ENCODE results near the gene SCART1. TPM values are rescaled to one million over a fixed set of nuclear protein-coding genes. Genes with fewer than 3 reads are reported as not detected.

Gene SCART1
- total RNA-seq, 1 experiment from 2014 or later, result 0.50 TPM

- peaks cover 74% of the 10 kb centered on the region for H3K9me3 ChIP-seq (ENCODE audit: control insufficient read depth, low read depth, low read length)
- no peaks in the 10 kb centered on the region for H3K79me2 ChIP-seq (ENCODE audit: insufficient read depth, low read length)
- no peak overlapping the region for H3T11ph ChIP-seq (ENCODE audit: low read length)
- WGBS (ENCODE audit: extremely low coverage, insufficient read length, low lambda C conversion rate), result no CpG with 5 or more reads among the region's 34 CpGs
- no peaks in the 10 kb centered on the region for H3K23me2 ChIP-seq (ENCODE audit: insufficient read length, low read depth, low read length, poor library complexity, severe bottlenecking)
- TF ChIP-seq, protein P1, sequence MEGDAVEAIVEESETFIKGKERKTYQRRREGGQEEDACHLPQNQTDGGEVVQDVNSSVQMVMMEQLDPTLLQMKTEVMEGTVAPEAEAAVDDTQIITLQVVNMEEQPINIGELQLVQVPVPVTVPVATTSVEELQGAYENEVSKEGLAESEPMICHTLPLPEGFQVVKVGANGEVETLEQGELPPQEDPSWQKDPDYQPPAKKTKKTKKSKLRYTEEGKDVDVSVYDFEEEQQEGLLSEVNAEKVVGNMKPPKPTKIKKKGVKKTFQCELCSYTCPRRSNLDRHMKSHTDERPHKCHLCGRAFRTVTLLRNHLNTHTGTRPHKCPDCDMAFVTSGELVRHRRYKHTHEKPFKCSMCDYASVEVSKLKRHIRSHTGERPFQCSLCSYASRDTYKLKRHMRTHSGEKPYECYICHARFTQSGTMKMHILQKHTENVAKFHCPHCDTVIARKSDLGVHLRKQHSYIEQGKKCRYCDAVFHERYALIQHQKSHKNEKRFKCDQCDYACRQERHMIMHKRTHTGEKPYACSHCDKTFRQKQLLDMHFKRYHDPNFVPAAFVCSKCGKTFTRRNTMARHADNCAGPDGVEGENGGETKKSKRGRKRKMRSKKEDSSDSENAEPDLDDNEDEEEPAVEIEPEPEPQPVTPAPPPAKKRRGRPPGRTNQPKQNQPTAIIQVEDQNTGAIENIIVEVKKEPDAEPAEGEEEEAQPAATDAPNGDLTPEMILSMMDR (conservative IDR thresholded peaks at IDR 0.05), result no peak
- H4K5ac ChIP-seq (ENCODE audit: insufficient read length, low read depth, low read length), result no peak overlapping the region
- H2BK12ac ChIP-seq (ENCODE audit: insufficient read length, low read depth, low read length), result no peak overlapping the region
- no peak overlapping the region for H3K4me3 Mint-ChIP-seq
- H3K56ac ChIP-seq (ENCODE audit: insufficient read length, low read depth, low read length), result no peak overlapping the region
- H3K14ac ChIP-seq (ENCODE audit: insufficient read depth, low read length), result no peak overlapping the region
- H3K27me3 ChIP-seq (ENCODE audit: insufficient read depth, low read length), result no peaks in the 10 kb centered on the region
- H3K4me2 ChIP-seq (ENCODE audit: insufficient read depth, insufficient read length, low read length), result no peak overlapping the region
- no peaks in the 10 kb centered on the region for H3K79me1 ChIP-seq (ENCODE audit: insufficient read depth, low read depth, low read length, poor library complexity, severe bottlenecking)
- H2BK15ac ChIP-seq (ENCODE audit: low read depth, low read length), result no peak overlapping the region
- H2AFZ ChIP-seq (ENCODE audit: low read length), result no peak overlapping the region
- no peak overlapping the region for H4K8ac ChIP-seq (replicated peaks; ENCODE audit: insufficient read length, low read depth, low read length)
- H3K27ac ChIP-seq (ENCODE audit: insufficient read length, low read depth, low read length), result no peak overlapping the region
- peaks cover 5 to 25% (median 8%) of the 10 kb centered on the region in 3 experiments; a peak in 5 of 7 replicates for H3K36me3 Mint-ChIP-seq (ENCODE audit: insufficient read depth in 1 of 3, low read depth in 3 of 3)
- H3K4me1 Mint-ChIP-seq, result no peaks in the 10 kb centered on the region
- H2AK5ac ChIP-seq (ENCODE audit: insufficient read length, low read length), result no peak overlapping the region
- no peak for DNase-seq
- H3K9me3 Mint-ChIP-seq, result peaks cover 82 to 91% of the 10 kb centered on the region in 2 experiments
- no peak overlapping the region for H3K23ac ChIP-seq (ENCODE audit: insufficient read length, low read depth, low read length)
- no peaks in the 10 kb centered on the region for H4K20me1 ChIP-seq (ENCODE audit: control insufficient read depth, insufficient read depth, insufficient read length)
- no peak overlapping the region for H2BK120ac ChIP-seq (ENCODE audit: low read depth, low read length, poor library complexity, severe bottlenecking)
- H3K18ac ChIP-seq (ENCODE audit: insufficient read length, low read depth, low read length), result no peak overlapping the region
- H3K4me1 ChIP-seq (ENCODE audit: insufficient read depth, low read length), result no peaks in the 10 kb centered on the region
- H2BK20ac ChIP-seq (ENCODE audit: low read depth, low read length, poor library complexity, severe bottlenecking), result no peak overlapping the region
- H3K9ac ChIP-seq (ENCODE audit: extremely low read depth, insufficient read length, low read length), result no peak overlapping the region
- H3K27ac Mint-ChIP-seq, result no peak overlapping the region
- H2BK5ac ChIP-seq (ENCODE audit: insufficient read length, low read length), result no peak overlapping the region
- no peak overlapping the region for H4K91ac ChIP-seq (ENCODE audit: insufficient read length, low read depth, low read length)
- H3K27me3 Mint-ChIP-seq (ENCODE audit: low read depth), result peaks cover 6% of the 10 kb centered on the region
- H3K4ac ChIP-seq (ENCODE audit: low read depth, low read length), result no peak overlapping the region
Measured at GRCh38 chr10:133457100-133457841, 3.5 kb downstream of the SCART1 start.

All from H9 (cell line).